Measurements from ENCODE around the gene TCF7.

DNA sequence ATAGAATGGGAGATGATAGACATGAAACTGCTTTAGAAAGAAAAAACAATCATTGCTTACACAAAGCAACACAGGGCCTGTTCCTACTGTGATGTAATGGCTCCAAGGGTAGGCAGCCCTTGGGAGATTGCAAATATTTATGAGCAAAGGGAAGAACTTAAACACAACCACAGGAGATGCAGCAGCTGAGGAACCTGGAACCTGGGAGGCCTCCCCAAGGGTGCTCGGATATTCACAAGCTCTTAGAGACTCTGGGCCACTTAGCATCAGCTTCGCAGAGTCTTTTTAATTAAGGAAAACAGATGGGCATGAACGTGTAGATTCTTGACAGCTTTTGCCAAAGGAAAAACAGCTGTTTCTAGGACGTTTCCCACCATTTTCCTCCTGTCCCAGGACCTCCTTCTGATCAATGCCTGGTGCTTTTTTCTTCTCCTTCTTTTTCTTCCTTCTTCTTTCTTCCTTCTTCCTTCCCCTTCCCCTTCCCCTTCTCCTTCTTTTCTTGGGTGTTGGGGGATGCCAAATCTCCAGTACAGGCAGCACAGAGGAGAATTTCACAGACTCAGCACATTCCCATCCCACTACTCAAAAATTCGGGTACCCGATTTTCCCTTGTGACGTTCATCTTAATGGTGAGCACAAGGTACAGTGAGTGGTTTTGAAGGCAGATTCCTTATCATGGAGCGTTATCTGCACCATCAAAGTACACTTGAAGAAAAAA, 28.1 kb upstream of the TCF7 start:
- no peak for TF ChIP-seq EZH2 (IDR thresholded peaks at IDR 0.05; ENCODE audit: low read depth)
- TF ChIP-seq, protein P1, sequence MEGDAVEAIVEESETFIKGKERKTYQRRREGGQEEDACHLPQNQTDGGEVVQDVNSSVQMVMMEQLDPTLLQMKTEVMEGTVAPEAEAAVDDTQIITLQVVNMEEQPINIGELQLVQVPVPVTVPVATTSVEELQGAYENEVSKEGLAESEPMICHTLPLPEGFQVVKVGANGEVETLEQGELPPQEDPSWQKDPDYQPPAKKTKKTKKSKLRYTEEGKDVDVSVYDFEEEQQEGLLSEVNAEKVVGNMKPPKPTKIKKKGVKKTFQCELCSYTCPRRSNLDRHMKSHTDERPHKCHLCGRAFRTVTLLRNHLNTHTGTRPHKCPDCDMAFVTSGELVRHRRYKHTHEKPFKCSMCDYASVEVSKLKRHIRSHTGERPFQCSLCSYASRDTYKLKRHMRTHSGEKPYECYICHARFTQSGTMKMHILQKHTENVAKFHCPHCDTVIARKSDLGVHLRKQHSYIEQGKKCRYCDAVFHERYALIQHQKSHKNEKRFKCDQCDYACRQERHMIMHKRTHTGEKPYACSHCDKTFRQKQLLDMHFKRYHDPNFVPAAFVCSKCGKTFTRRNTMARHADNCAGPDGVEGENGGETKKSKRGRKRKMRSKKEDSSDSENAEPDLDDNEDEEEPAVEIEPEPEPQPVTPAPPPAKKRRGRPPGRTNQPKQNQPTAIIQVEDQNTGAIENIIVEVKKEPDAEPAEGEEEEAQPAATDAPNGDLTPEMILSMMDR (conservative IDR thresholded peaks at IDR 0.05): no peak

Measured in PC-9 (cell line).